Measurements from ENCODE around the gene DBH.

The DBH gene

DNA sequence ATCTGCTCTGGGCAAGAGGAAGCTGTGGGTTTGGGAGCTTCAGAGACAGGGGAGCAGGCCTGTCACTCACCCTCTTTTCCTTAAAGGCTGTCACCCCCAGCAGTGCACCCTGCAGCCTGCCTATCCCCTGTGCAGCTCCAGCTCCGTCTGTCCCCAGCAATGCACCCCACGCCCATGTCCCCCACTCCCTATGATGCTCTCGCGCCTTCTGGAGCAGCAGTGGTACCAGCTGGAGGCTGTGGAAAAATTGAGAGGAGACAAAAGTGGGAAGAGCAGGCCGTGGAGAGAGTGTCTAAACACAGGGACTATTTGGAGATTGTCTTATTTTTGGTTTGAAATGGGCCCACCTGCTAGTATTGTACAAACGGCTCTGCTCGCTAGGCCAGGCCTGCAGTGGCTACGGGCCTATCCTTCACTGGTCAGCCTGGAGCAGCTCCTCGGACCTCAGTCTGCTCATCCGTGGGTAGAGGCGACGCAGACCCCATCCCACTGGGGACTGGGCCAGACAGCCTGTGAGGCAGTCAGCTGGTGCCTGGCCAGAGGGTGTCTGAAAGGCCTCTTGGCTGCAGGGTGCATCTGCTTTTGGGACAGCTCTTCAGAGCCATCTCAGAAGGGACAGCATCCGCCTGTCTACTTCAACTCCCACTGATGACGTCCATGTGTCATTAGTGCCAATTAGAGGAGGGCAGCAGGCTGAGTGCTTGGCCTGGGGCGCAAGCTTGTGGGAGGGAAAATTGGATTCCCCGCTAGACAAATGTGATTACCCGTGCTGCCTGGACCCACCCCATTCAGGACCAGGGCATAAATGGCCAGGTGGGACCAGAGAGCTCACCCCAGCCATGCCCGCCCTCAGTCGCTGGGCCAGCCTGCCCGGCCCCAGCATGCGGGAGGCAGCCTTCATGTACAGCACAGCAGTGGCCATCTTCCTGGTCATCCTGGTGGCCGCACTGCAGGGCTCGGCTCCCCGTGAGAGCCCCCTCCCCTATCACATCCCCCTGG lies at the start of gene DBH:
DBH (plus strand) TSS at position 831 of the 999 bp plus-strand sequence; CDS start at position 840, 9 bp downstream.
- no peak for DNase-seq (ENCODE audit: low spot score)

GRCh38 chr9:133587051-133587450 lies 49.1 kb upstream of the DBH start:
- DNase-seq (ENCODE audit: low spot score) = no peak

GRCh38 chr9:133587466-133587865 lies 48.7 kb upstream of the DBH start:
- no peak for DNase-seq (ENCODE audit: low spot score)

DNA sequence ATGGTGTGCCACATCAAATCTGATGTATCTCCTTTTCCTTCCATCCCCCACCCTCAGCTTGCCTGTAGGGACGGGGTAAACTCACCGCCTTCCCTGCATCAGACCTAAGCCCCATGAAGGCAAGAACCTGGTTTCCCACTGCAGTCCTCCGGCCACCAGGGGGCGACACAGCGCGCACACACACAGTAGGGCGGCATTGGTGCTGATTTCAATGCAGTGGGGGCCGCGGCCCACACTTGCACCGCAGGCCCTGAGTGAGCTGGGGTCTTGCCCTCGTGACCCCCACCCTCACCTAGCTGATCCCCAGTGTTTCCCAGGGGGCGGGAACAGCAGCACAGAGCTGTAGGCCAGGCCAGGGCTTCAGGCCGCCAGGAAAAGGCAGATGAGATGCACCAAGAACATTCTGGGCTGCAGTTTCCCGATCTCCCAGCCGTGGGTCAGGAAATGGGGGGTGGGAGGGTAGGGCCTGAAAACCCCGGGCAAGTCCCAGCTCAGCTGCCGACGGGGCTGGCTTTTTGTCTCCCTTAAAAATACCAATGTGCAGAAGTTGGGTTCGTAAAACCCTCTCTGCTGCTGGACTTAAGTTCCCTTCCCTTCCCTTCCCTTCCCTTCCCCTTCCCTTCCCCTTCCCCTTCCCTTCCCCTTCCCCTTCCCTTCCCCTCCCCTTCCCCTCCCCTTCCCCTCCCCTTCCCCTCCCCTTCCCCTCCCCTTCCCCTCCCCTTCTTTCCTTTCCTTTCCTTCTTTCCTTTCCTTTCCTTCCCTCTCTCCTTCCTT lies 46.5 kb upstream of the DBH start:
- DNase-seq (ENCODE audit: low spot score) = no peak

DNA sequence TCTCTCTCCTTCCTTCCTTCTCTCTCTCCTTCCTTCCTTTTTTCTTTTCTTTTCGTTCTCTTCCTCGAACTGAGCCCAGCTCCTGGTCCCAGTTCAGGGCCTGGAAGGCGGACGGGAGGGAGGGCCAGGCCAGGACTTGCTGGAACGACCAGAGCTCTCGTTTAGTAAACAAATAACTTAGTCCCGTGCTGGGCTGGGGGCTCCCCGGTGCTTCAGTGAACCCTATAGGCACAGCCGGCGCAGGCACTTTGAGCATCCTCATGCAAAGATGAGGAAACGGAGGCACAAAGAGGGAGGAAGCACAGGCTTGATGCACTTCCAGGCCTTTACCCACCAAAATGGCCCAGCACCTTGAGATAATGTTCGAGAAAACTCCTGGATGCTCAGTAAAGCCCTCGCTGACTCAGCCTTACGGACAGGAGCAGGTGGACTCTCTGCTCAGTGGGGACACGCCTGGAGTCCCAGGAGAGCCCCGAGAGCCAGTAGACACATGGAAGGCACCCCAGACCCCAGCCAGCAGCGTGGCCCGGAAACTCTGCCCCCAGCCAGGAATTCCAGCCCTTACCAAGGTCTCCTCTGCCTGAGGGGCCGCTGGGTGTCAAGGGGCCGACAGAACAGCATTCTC lies 45.8 kb upstream of the DBH start:
- DNase-seq (ENCODE audit: low spot score) = no peak

- DNase-seq (ENCODE audit: low spot score) = no peak
These were observed 44.9 kb upstream of the DBH start for GRCh38 chr9:133591116-133591910.

GRCh38 chr9:133591985-133592384 lies 44.2 kb upstream of the DBH start:
- no peak for DNase-seq (ENCODE audit: low spot score)

GRCh38 chr9:133592731-133593409 lies 43.3 kb upstream of the DBH start:
- no peak for DNase-seq (ENCODE audit: low spot score)

- no peak for DNase-seq (ENCODE audit: low spot score)
These were observed 42.4 kb upstream of the DBH start for GRCh38 chr9:133593587-133594253.

GRCh38 chr9:133594310-133594709 lies 41.9 kb upstream of the DBH start:
- no peak for DNase-seq (ENCODE audit: low spot score)

DNA sequence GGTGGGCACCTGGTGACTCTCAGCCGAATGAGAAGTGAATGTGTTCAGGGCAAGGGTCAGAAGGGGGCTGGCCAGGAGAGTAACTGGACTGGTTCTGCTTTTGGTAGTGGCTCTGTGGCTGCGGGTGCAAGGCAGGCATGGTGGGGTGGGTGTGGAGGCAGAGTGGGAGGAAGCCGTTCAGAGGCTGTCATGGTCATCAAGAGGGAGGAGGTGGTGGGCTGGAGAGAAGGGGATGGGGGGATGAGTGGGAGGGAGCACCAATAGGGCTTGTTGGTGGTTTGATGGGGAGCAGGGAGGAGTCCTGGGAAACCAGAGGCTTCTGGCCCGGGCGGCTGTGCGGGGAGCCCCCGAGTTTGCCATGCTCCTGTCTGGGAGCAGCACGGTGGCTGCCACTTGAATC lies 40.3 kb upstream of the DBH start:
- DNase-seq (ENCODE audit: low spot score) = no peak

DNA sequence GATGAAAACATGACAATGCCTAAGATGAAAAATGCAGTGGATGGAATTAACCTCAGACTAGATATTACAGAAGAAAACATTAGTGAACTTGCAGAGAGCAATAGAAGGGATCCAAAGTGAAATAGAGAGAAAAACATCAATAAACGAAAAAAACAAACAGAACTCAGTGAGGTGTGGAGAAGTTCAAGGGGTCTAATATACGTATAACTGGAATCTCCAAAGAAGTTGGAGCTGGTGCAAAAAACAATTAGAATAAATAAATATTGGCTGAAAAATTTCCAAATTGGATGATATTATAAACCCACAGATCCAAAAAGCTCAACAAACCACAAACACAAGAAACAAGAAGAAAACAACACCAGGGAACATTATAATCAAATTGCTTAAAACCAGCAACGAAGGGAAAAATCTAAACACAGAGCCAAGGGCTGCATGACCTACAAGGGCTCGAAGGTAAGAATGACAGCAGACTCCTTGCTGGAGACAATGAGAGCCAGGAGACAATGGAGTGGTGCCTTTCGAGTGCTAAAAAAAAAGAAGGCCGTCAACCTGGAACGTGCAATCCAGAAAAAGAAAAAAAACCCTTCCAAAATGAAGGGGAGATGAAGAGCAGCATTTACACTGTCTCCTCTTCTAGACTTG lies 38.7 kb upstream of the DBH start:
- no peak for DNase-seq (ENCODE audit: low spot score)

- DNase-seq (ENCODE audit: low spot score) = no peak
These were observed 37.2 kb upstream of the DBH start for GRCh38 chr9:133598978-133599377.

DNA sequence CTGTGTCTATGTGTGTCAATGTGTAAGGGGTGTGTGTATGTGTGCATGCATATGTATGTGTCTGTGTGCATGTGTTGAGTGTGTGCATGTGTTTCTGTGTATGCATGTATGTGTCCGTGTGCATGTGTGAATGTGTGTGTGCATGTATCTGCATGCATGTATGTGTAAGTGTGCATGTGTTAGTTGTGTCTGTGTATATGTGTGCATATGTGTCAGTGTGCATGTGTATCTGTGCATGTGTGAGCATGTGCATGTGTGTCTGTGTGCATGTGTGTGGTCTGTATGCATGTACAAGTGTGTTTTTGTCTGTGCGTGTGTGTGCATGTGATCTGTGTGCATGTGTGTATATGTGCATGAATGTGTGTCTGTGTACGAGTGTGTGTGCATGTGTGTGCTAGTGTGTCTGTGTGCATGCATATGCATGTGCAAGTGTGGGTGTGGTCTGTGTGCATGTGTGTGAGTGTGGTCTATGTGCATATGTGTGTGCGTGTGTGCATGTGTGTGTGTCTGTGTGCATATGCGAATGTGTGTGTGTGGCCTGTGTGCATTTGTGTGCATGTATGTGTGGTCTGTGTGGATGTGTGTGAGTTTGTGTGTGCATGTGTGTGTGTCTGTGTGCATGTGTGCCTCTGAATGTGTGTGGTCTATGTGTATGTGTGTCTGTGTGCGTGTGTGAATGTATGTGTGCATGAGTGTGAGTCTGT lies 36.5 kb upstream of the DBH start:
- no peak for DNase-seq (ENCODE audit: low spot score)

- no peak for DNase-seq (ENCODE audit: low spot score)
These were observed 35.4 kb upstream of the DBH start for GRCh38 chr9:133600739-133601138.

DNA sequence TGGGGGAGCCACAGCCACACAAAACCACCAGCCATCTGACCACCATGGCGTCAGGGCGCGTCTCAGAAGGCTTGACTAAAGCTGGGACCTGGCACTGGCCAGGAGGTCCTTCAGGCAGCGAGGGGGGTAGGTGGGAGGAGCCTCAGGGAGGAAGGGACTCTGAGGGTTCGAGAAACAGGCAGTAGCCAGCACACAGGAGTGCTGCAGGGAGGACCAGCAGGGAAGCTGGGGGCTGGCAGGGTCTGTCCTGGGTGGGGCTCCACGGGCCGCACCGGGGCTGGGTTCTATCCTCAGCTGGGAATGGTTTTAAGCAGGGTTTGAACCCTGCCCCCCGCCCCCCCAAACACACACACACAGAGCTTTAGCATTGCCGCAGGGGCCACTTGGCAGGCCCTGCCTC lies 34.4 kb upstream of the DBH start:
- no peak for DNase-seq (ENCODE audit: low spot score)

- DNase-seq (ENCODE audit: low spot score) = no peak
These were observed 33.9 kb upstream of the DBH start for GRCh38 chr9:133602277-133602676.

GRCh38 chr9:133603135-133603927 lies 32.8 kb upstream of the DBH start:
- DNase-seq (ENCODE audit: low spot score) = no peak

GRCh38 chr9:133604214-133604613 lies 31.9 kb upstream of the DBH start:
- no peak for DNase-seq (ENCODE audit: low spot score)

Data from kidney capillary endothelial cell (primary cell).